Right cardiac atrium (tissue), 5 donors: ENCODE results near the gene LIN28A. TPM values are rescaled to one million over a fixed set of nuclear protein-coding genes. Genes with fewer than 3 reads are reported as not detected.
"Not testable (repeated sequence)": the region's sequence is repeated elsewhere in the genome, so short reads cannot be mapped to it uniquely, and the experiment has no call there.

Source experiments
- ATAC-seq, 2 donors: fragments of 200-7000 bp; cut with Tn5 transposase; one replicate each; pipeline versions ENCODE4 v1.8.0 to v1.9.1; 2020; ENCODE audit warnings: moderate library complexity in 2 of 2, mild to moderate bottlenecking in 1 of 2
- DNase-seq, 3 donors: peaks; one replicate each; pipeline ENCODE4 v3.0.0-alpha.2; 2020
- H3K27ac ChIP-seq: one replicate; pipeline ENCODE4 v1.5.1; 2013; ENCODE audit warnings: mild to moderate bottlenecking, low read length, control low read depth, moderate library complexity
- H3K27me3 ChIP-seq: one replicate; pipeline ENCODE4 v1.6.1; 2013; ENCODE audit not compliant: control insufficient read depth, insufficient read depth
- H3K4me1 ChIP-seq: one replicate; pipeline ENCODE4 v1.6.1; 2013; ENCODE audit warnings: low read length; ENCODE audit not compliant: control insufficient read depth, insufficient read depth
- H3K4me3 ChIP-seq: one replicate; pipeline ENCODE4 v1.5.1; 2013; ENCODE audit warnings: low read length, control low read depth
- H3K9me3 ChIP-seq: one replicate; pipeline ENCODE4 v1.6.1; 2013; ENCODE audit warnings: low read length; ENCODE audit not compliant: control insufficient read depth
- WGBS: extraction: QIAGEN DNeasy Blood & Tissue Kit; methylation state at CpG from one replicate; pipeline ENCODE4 v1.1.7; 2013; 5-methylcytosine and 5-hydroxymethylcytosine counted together
- intact Hi-C, 4 donors: fragments of 100-400 bp; cut with DNase I; formaldehyde crosslinking; loops; one replicate each; pipeline versions ENCODE4 v1.11.0 to v1.14.0; 2022 to 2023
- polyA plus RNA-seq: library from polyadenylated mRNA; stranded (reverse); fragments of 200-250 nt; gene quantifications from one replicate; pipeline ENCODE4 v1.2.3, GENCODE V29; 2013
- total RNA-seq, 4 donors: library from RNA; stranded (reverse); fragmentation: NEBNext Ultra II Directional; extraction: Animal tissue kit (Norgen Biotek cat#: 25700); gene quantifications; one replicate each; pipeline ENCODE4 v1.2.1, GENCODE V29; 2021
- donor health status: healthy with polysubstance abuse.
- donor health status: DM: no; HTN: yes; CAD: no.
- donor health status: DM: no; HTN: no; CAD: no.
- donor health status: DM: no; HTN: yes; CAD: no; lungs with severe emphysema.
- donor health status: DM: yes; HTN: yes; CAD: no.

Gene LIN28A
- total and polyA plus RNA-seq, 5 donors = not detected

GRCh38 chr1:26372611-26373010 lies 38.0 kb upstream of the LIN28A start, which contains the start of gene ZNF683:
Gene ZNF683 (minus strand): TSS chr1:26372750. CDS start chr1:26368571, 4,179 bp downstream.
- H3K9me3 ChIP-seq, ATAC-seq, H3K4me3 ChIP-seq, H3K4me1 ChIP-seq, H3K27me3 ChIP-seq, DNase-seq, H3K27ac ChIP-seq, intact Hi-C loops: not testable (repeated sequence)
- WGBS = 73% methylated on average over 3 of the region's 3 CpGs

GRCh38 chr1:26373281-26373680 lies 37.3 kb upstream of the LIN28A start:
- no peak overlapping the region for H3K4me3 ChIP-seq
- no peak for DNase-seq
- no peak overlapping the region for H3K27ac ChIP-seq
- H3K4me1 ChIP-seq = peaks cover 3% of the 10 kb centered on the region
- H3K27me3 ChIP-seq = no peaks in the 10 kb centered on the region
- intact Hi-C loops = no loop called here
- WGBS = 76% methylated on average over 4 of the region's 4 CpGs
- no peak for ATAC-seq
- H3K9me3 ChIP-seq = no peaks in the 10 kb centered on the region

- Histone ChIP-seq H3K4me3 (no peak overlapping the region), H3K9me3 (no peaks in the 10 kb centered on the region), H3K27me3 (no peaks in the 10 kb centered on the region), H3K27ac (no peak overlapping the region), H3K4me1 (peaks cover 7% of the 10 kb centered on the region)
- no peak for DNase-seq
- intact Hi-C loops = no loop called here
- WGBS = 57% methylated on average over 2 of the region's 2 CpGs
- no peak for ATAC-seq
These were observed 36.8 kb upstream of the LIN28A start for GRCh38 chr1:26373789-26374188.

- H3K27me3 ChIP-seq, H3K9me3 ChIP-seq, intact Hi-C loops, H3K27ac ChIP-seq, H3K4me1 ChIP-seq, ATAC-seq, DNase-seq, H3K4me3 ChIP-seq: not testable (repeated sequence)
- 49% methylated on average over 2 of the region's 2 CpGs for WGBS
These were observed 36.3 kb upstream of the LIN28A start for GRCh38 chr1:26374361-26374760.

- intact Hi-C loops = no loop called here
- H3K27ac ChIP-seq = no peak overlapping the region
- no peaks in the 10 kb centered on the region for H3K9me3 ChIP-seq
- no peak overlapping the region for H3K4me3 ChIP-seq
- no peaks in the 10 kb centered on the region for H3K27me3 ChIP-seq
- no peak for ATAC-seq
- H3K4me1 ChIP-seq = peaks cover 7% of the 10 kb centered on the region
- WGBS = 60% methylated on average over 6 of the region's 6 CpGs
- DNase-seq = no peak
These were observed 35.5 kb upstream of the LIN28A start for GRCh38 chr1:26375081-26375480.

- Histone ChIP-seq H3K4me3 (no peak overlapping the region), H3K9me3 (no peaks in the 10 kb centered on the region), H3K27me3 (no peaks in the 10 kb centered on the region), H3K27ac (no peak overlapping the region), H3K4me1 (peaks cover 7% of the 10 kb centered on the region)
- 94% methylated on average over 4 of the region's 4 CpGs for WGBS
- ATAC-seq = no peak
- intact Hi-C loops = no loop called here
- no peak for DNase-seq
These were observed 34.6 kb upstream of the LIN28A start for GRCh38 chr1:26376050-26376449.

- DNase-seq = peak in 1 of 3 donors; percentile 67
- peak overlapping the region; percentile 13 for H3K27ac ChIP-seq
- peak; percentile 63 to 79 for ATAC-seq
- intact Hi-C loops = no loop called here
- H3K4me1 ChIP-seq = peaks cover 7% of the 10 kb centered on the region
- H3K27me3 ChIP-seq = no peaks in the 10 kb centered on the region
- no peaks in the 10 kb centered on the region for H3K9me3 ChIP-seq
- 21% methylated on average over 5 of the region's 5 CpGs for WGBS
- H3K4me3 ChIP-seq = no peak overlapping the region
These were observed 32.3 kb upstream of the LIN28A start for GRCh38 chr1:26378088-26378878.

- no peaks in the 10 kb centered on the region for H3K27me3 ChIP-seq
- 91% methylated on average over 3 of the region's 3 CpGs for WGBS
These were observed 31.8 kb upstream of the LIN28A start for GRCh38 chr1:26378879-26379251.

GRCh38 chr1:26384076-26384475 lies 26.5 kb upstream of the LIN28A start:
- Histone ChIP-seq H3K4me1 (no peaks in the 10 kb centered on the region), H3K27ac (no peak overlapping the region), H3K9me3 (no peaks in the 10 kb centered on the region), H3K27me3 (no peaks in the 10 kb centered on the region), H3K4me3 (no peak overlapping the region)
- WGBS = 82% methylated on average over 3 of the region's 3 CpGs
- intact Hi-C loops = no loop called here
- ATAC-seq (no peak), DNase-seq (no peak)

More at GRCh38 chr1:26378879-26379251, 31.8 kb upstream of the LIN28A start:
- H3K9me3 ChIP-seq = no peaks in the 10 kb centered on the region
- ATAC-seq = no peak
- H3K4me3 ChIP-seq = no peak overlapping the region
- intact Hi-C loops = no loop called here
- no peak overlapping the region for H3K27ac ChIP-seq
- no peak for DNase-seq
- peaks cover 7% of the 10 kb centered on the region for H3K4me1 ChIP-seq

- H3K4me1 ChIP-seq, intact Hi-C loops, H3K9me3 ChIP-seq, DNase-seq, H3K27ac ChIP-seq, H3K27me3 ChIP-seq, H3K4me3 ChIP-seq, ATAC-seq: not testable (repeated sequence)
- 69% methylated on average over 3 of the region's 3 CpGs for WGBS
These were observed 25.6 kb upstream of the LIN28A start for GRCh38 chr1:26385063-26385462.

GRCh38 chr1:26387447-26387846 lies 23.2 kb upstream of the LIN28A start:
- Histone ChIP-seq H3K27me3 (no peaks in the 10 kb centered on the region), H3K4me3 (no peak overlapping the region), H3K27ac (no peak overlapping the region), H3K9me3 (no peaks in the 10 kb centered on the region), H3K4me1 (no peaks in the 10 kb centered on the region)
- WGBS = 72% methylated on average over 7 of the region's 7 CpGs
- no peak for DNase-seq
- no peak for ATAC-seq
- intact Hi-C loops = no loop called here
